Cardiac atrium fibroblast (primary cell): ENCODE data around the gene SMARCD2. TPM values are rescaled to one million over a fixed set of nuclear protein-coding genes. Genes with fewer than 3 reads are reported as not detected.

Experiments used
- total RNA-seq: library from RNA; depleted of rRNA; stranded (reverse); fragments of >200 nt; gene quantifications from 2 replicates; pipeline ENCODE4 v1.2.3, GENCODE V29; 2015

The SMARCD2 gene
- 124 and 126 TPM in 2 replicates for total RNA-seq

GRCh38 chr17:63842540-63843386 lies at the start of gene SMARCD2:
TSS of gene SMARCD2 (minus strand) at chr17:63842685. CDS start at chr17:63842674, 11 bp downstream.

GRCh38 chr17:63881935-63882601 lies 39.6 kb upstream of the SMARCD2 start, which contains the start of gene GH2:
TSS of gene GH2 (minus strand) at chr17:63881944. CDS start at chr17:63881801, 143 bp downstream.

GRCh38 chr17:63873577-63873976 lies 31.1 kb upstream of the SMARCD2 start, which contains the start of gene CSH2:
TSS of gene CSH2 (minus strand) at chr17:63873677. CDS start at chr17:63873614, 63 bp downstream.

GRCh38 chr17:63827002-63827800 lies 15.3 kb downstream of the SMARCD2 start, which contains the start of the genes FTSJ3 and PSMC5:
TSS of gene FTSJ3 (minus strand) at chr17:63827663. CDS start at chr17:63826902, 761 bp downstream.
TSS of gene PSMC5 (plus strand) at chr17:63827431. CDS start at chr17:63827491, 60 bp downstream.

Other genes starting within 250 kb of the SMARCD2 start
- gene TACO1, start 241.8 kb downstream of the SMARCD2 start, total RNA-seq, result 11.0 and 13.0 TPM in 2 replicates
- 19.9 and 23.3 TPM in 2 replicates for gene MAP3K3, start 220.3 kb downstream of the SMARCD2 start, total RNA-seq
- gene LIMD2, start 142.6 kb downstream of the SMARCD2 start, total RNA-seq, result 9.7 and 27.4 TPM in 2 replicates
- gene STRADA, start 100.9 kb downstream of the SMARCD2 start, total RNA-seq, result 15.9 and 20.9 TPM in 2 replicates
- 31.4 and 45.4 TPM in 2 replicates for gene CCDC47, start 69.1 kb downstream of the SMARCD2 start, total RNA-seq
- 23.5 and 37.4 TPM in 2 replicates for gene DDX42, start 68.5 kb downstream of the SMARCD2 start, total RNA-seq
- gene PSMC5, start 15.3 kb downstream of the SMARCD2 start, total RNA-seq, result 50.9 and 65.0 TPM in 2 replicates
- gene FTSJ3, start 15.0 kb downstream of the SMARCD2 start, total RNA-seq, result 22.7 and 39.5 TPM in 2 replicates
- gene CSH2, start 31.0 kb upstream of the SMARCD2 start, total RNA-seq, result not detected in 2 replicates
- not detected in 2 replicates for gene GH2, start 39.3 kb upstream of the SMARCD2 start, total RNA-seq
- gene CSH1, start 53.9 kb upstream of the SMARCD2 start, total RNA-seq, result not detected in 2 replicates
- not detected in 2 replicates for gene CSHL1, start 68.6 kb upstream of the SMARCD2 start, total RNA-seq
- not detected in 2 replicates for gene GH1, start 76.2 kb upstream of the SMARCD2 start, total RNA-seq
- gene CD79B, start 89.6 kb upstream of the SMARCD2 start, total RNA-seq, result not detected in 2 replicates
- under 0.01 TPM in 1 of 2 replicates, not detected in the other for gene SCN4A, start 130.2 kb upstream of the SMARCD2 start, total RNA-seq
- 0.16 and 0.18 TPM in 2 replicates for gene PRR29, start 155.7 kb upstream of the SMARCD2 start, total RNA-seq
- 6.9 and 31.8 TPM in 2 replicates for gene ICAM2, start 177.9 kb upstream of the SMARCD2 start, total RNA-seq